ENCODE data around the gene NLK. TPM values are rescaled to one million over a fixed set of nuclear protein-coding genes. Genes with fewer than 3 reads are reported as not detected.

NLK gene
- polyA plus RNA-seq, 1 donor from 2014 or later = 81.7 TPM

- no peak overlapping the region for H3K4me2 ChIP-seq (ENCODE audit: low read length)
- H3K9me3 ChIP-seq (ENCODE audit: low read length) = no peaks in the 10 kb centered on the region
- H3K9ac ChIP-seq (ENCODE audit: low read length) = no peak overlapping the region
- no peak overlapping the region for H3K4me3 ChIP-seq (ENCODE audit: low read length)
- no peaks in the 10 kb centered on the region for H3K27me3 ChIP-seq (ENCODE audit: insufficient read depth, low read depth, low read length)
- no peaks in the 10 kb centered on the region for H3K9me2 ChIP-seq (ENCODE audit: insufficient read depth, low read length)
- no peak overlapping the region for H2AFZ ChIP-seq (ENCODE audit: low read depth, low read length)
- TF ChIP-seq MXI1 (conservative IDR thresholded peaks at IDR 0.05; ENCODE audit: poor library complexity, severe bottlenecking) = no peak
- TF ChIP-seq RAD21 (conservative IDR thresholded peaks at IDR 0.05) = no peak
- no peak for TF ChIP-seq TAF1 (IDR thresholded peaks at IDR 0.05; ENCODE audit: low read depth)
- no peak for TF ChIP-seq EZH2 (IDR thresholded peaks at IDR 0.05; ENCODE audit: borderline replicate concordance, insufficient read depth, low read length, poor library complexity, severe bottlenecking)
- TF ChIP-seq REST (IDR thresholded peaks at IDR 0.05; ENCODE audit: borderline replicate concordance) = no peak
- TF ChIP-seq SMC3 (conservative IDR thresholded peaks at IDR 0.05; ENCODE audit: poor library complexity) = no peak
- no peak for TF ChIP-seq EP300 (conservative IDR thresholded peaks at IDR 0.05; ENCODE audit: poor library complexity, severe bottlenecking)
- no peak for TF ChIP-seq POLR2AphosphoS5 (IDR thresholded peaks at IDR 0.05)
- TF ChIP-seq CTCF (IDR thresholded peaks at IDR 0.05; ENCODE audit: poor library complexity, severe bottlenecking) = no peak
- H3K36me3 ChIP-seq (ENCODE audit: insufficient read depth, low read length) = no peaks in the 10 kb centered on the region
- no peaks in the 10 kb centered on the region for H3F3A ChIP-seq (ENCODE audit: insufficient read depth, low read length, poor library complexity, severe bottlenecking)
- no peaks in the 10 kb centered on the region for H4K20me1 ChIP-seq (ENCODE audit: insufficient read depth)
- no peaks in the 10 kb centered on the region for H3K79me2 ChIP-seq (replicated peaks; ENCODE audit: insufficient read depth, low read length)
- no peak overlapping the region for H3K27ac ChIP-seq (ENCODE audit: low read length)
Observed at GRCh38 chr17:28136923-28137322, 94.4 kb downstream of the NLK start.

GRCh38 chr17:28139822-28140221 is 97.3 kb downstream of the NLK start:
- H3F3A ChIP-seq (ENCODE audit: insufficient read depth, low read length, poor library complexity, severe bottlenecking) = no peaks in the 10 kb centered on the region
- no peak overlapping the region for H2AFZ ChIP-seq (ENCODE audit: low read depth, low read length)
- H3K9ac ChIP-seq (ENCODE audit: low read length) = no peak overlapping the region
- H3K36me3 ChIP-seq (ENCODE audit: insufficient read depth, low read length) = no peaks in the 10 kb centered on the region
- H3K27me3 ChIP-seq (ENCODE audit: insufficient read depth, low read depth, low read length) = no peaks in the 10 kb centered on the region
- H3K9me2 ChIP-seq (ENCODE audit: insufficient read depth, low read length) = no peaks in the 10 kb centered on the region
- no peak overlapping the region for H3K27ac ChIP-seq (ENCODE audit: low read length)
- no peaks in the 10 kb centered on the region for H3K9me3 ChIP-seq (ENCODE audit: low read length)
- no peaks in the 10 kb centered on the region for H4K20me1 ChIP-seq (ENCODE audit: insufficient read depth)
- no peak overlapping the region for H3K4me2 ChIP-seq (ENCODE audit: low read length)
- no peak overlapping the region for H3K4me3 ChIP-seq (ENCODE audit: low read length)
- TF ChIP-seq MXI1 (conservative IDR thresholded peaks at IDR 0.05; ENCODE audit: poor library complexity, severe bottlenecking) (no peak), TAF1 (IDR thresholded peaks at IDR 0.05; ENCODE audit: low read depth) (no peak), EP300 (conservative IDR thresholded peaks at IDR 0.05; ENCODE audit: poor library complexity, severe bottlenecking) (no peak), EZH2 (IDR thresholded peaks at IDR 0.05; ENCODE audit: borderline replicate concordance, insufficient read depth, low read length, poor library complexity, severe bottlenecking) (no peak), RAD21 (conservative IDR thresholded peaks at IDR 0.05) (no peak), SMC3 (conservative IDR thresholded peaks at IDR 0.05; ENCODE audit: poor library complexity) (no peak), CTCF (IDR thresholded peaks at IDR 0.05; ENCODE audit: poor library complexity, severe bottlenecking) (no peak), REST (IDR thresholded peaks at IDR 0.05; ENCODE audit: borderline replicate concordance) (no peak), POLR2AphosphoS5 (IDR thresholded peaks at IDR 0.05) (no peak)
- H3K79me2 ChIP-seq (replicated peaks; ENCODE audit: insufficient read depth, low read length) = no peaks in the 10 kb centered on the region

Data from neural cell (in vitro differentiated cells).